OCI-LY7 (cell line): ENCODE data around the gene WDR90. TPM values are rescaled to one million over a fixed set of nuclear protein-coding genes. Genes with fewer than 3 reads are reported as not detected.

ENCODE experiments used
- BruUV-seq: library from RNA; stranded (reverse); fragments of 400-500 nt; replicated peaks from 2 replicates; lab custom pipeline; 2021; lab: Mats Ljungman, UMichigan
- CTCF ChIA-PET: fragments of 300-600 bp; sonication (Branson Sonifier 250); formaldehyde crosslinking; loops from one replicate; lab custom pipeline; 2022; ENCODE audit warnings: antibody characterized with exemption; ENCODE audit not compliant: unreplicated experiment; lab: Charles Lee
- POLR2A ChIA-PET: fragments of 300-600 bp; sonication (Branson Sonifier 250); formaldehyde crosslinking; loops from one replicate; lab custom pipeline; 2022; ENCODE audit warnings: antibody characterized with exemption; lab: Charles Lee
- DNase-seq: peaks from one replicate; pipeline ENCODE4 v3.0.0-alpha.2; 2015; ENCODE audit warnings: low spot score
- H2AFZ ChIP-seq: fragments of 200-600 bp; sonication (generic), shearing (Covaris generic); 2 replicates; pipeline ENCODE4 v1.6.1; 2014; ENCODE audit warnings: mild to moderate bottlenecking, antibody characterized with exemption, low read length, moderate library complexity
- H3K27ac ChIP-seq: fragments of 200-600 bp; sonication (generic); 2 replicates; pipeline ENCODE4 v1.5.1; 2014; ENCODE audit warnings: mixed run types, low read depth, mild to moderate bottlenecking, moderate library complexity, low read length, inconsistent platforms; ENCODE audit not compliant: poor library complexity, severe bottlenecking
- H3K36me3 ChIP-seq: fragments of 200-600 bp; sonication (generic); 2 replicates; pipeline ENCODE4 v1.6.1; 2014; ENCODE audit warnings: mild to moderate bottlenecking, antibody characterized with exemption, low read length, moderate library complexity, mixed read lengths; ENCODE audit not compliant: insufficient read depth
- H3K4me1 ChIP-seq: fragments of 200-600 bp; sonication (generic); 2 replicates; pipeline ENCODE4 v1.5.1; 2014; ENCODE audit warnings: mild to moderate bottlenecking, low read length; ENCODE audit not compliant: insufficient read depth, poor library complexity, severe bottlenecking
- H3K4me2 ChIP-seq: fragments of 200-600 bp; sonication (generic); 2 replicates; pipeline ENCODE4 v1.6.1; 2014; ENCODE audit warnings: mild to moderate bottlenecking, low read length
- H3K4me3 ChIP-seq: fragments of 200-600 bp; sonication (generic); 2 replicates; pipeline ENCODE4 v1.5.1; 2014; ENCODE audit warnings: mild to moderate bottlenecking, low read depth, low read length; ENCODE audit not compliant: poor library complexity, severe bottlenecking
- H3K79me2 ChIP-seq: fragments of 200-600 bp; sonication (generic); 2 replicates; pipeline ENCODE4 v1.6.1; 2016; ENCODE audit warnings: low read depth, mild to moderate bottlenecking, low read length, moderate library complexity, mixed read lengths; ENCODE audit not compliant: insufficient read depth
- H3K9me2 ChIP-seq: fragments of 200-600 bp; sonication (generic); 2 replicates; pipeline ENCODE4 v1.6.1; 2016; ENCODE audit warnings: mild to moderate bottlenecking, low read length, mixed read lengths; ENCODE audit not compliant: insufficient read depth
- H3K9me3 ChIP-seq: fragments of 200-600 bp; sonication (generic); 2 replicates; pipeline ENCODE4 v1.6.1; 2014; ENCODE audit warnings: mild to moderate bottlenecking, mixed run types, low read length, mixed read lengths
- H4K20me1 ChIP-seq: fragments of 200-600 bp; sonication (generic); 2 replicates; pipeline ENCODE4 v1.6.1; 2014; ENCODE audit warnings: mild to moderate bottlenecking, antibody characterized with exemption, low read length, moderate library complexity, mixed read lengths; ENCODE audit not compliant: insufficient read depth
- EZH2phosphoT487 ChIP-seq: fragments of 200-600 bp; sonication (generic); IDR thresholded peaks from 2 replicates; pipeline ENCODE4 v1.6.1; 2018; ENCODE audit warnings: low read depth, borderline replicate concordance, mild to moderate bottlenecking, mixed run types, antibody characterized with exemption, low read length, moderate library complexity, mixed read lengths
- intact Hi-C: fragments of 100-400 bp; cut with micrococcal nuclease; formaldehyde crosslinking; loops from one replicate; pipeline ENCODE4 v1.10.0; 2022; ENCODE audit not compliant: unreplicated experiment
- total RNA-seq, 2 experiments: library from RNA; depleted of rRNA in 1 of 2; stranded (reverse); fragments of >200 nt in 1 of 2; shearing (Covaris generic) in 1 of 2; gene quantifications; 2 replicates each; pipeline ENCODE4 v1.2.3, GENCODE V29; 2014 to 2022
- TF ChIP-seq, protein P1 (sequence below): fragments of 200-600 bp; sonication (generic); conservative IDR thresholded peaks from 2 replicates; pipeline ENCODE4 v1.5.1; 2014; ENCODE audit warnings: mild to moderate bottlenecking, antibody characterized with exemption, low read length, moderate library complexity, mixed read lengths

The WDR90 gene
- total RNA-seq, 2 experiments from 2014 or later, result 110 to 153 TPM

DNA sequence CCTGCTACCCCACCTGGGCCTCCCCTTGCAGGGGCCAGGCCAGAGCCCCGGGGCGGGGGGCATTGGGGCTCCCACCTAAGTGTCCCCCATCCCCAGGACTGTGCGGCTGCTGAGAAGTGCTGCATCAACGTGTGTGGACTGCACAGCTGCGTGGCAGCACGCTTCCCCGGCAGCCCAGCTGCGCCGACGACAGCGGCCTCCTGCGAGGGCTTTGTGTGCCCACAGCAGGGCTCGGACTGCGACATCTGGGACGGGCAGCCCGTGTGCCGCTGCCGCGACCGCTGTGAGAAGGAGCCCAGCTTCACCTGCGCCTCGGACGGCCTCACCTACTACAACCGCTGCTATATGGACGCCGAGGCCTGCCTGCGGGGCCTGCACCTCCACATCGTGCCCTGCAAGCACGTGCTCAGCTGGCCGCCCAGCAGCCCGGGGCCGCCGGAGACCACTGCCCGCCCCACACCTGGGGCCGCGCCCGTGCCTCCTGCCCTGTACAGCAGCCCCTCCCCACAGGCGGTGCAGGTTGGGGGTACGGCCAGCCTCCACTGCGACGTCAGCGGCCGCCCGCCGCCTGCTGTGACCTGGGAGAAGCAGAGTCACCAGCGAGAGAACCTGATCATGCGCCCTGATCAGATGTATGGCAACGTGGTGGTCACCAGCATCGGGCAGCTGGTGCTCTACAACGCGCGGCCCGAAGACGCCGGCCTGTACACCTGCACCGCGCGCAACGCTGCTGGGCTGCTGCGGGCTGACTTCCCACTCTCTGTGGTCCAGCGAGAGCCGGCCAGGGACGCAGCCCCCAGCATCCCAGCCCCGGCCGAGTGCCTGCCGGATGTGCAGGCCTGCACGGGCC is 16.5 kb upstream of the WDR90 start:
- CTCF ChIA-PET, result no interaction called here
- BruUV-seq, result no TSS peak
- no peak overlapping the region for H3K4me3 ChIP-seq
- H3K27ac ChIP-seq, result no peak overlapping the region
- POLR2A ChIA-PET, result no interaction called here
- intact Hi-C loops, result no loop called here
- no peaks in the 10 kb centered on the region for H3K9me2 ChIP-seq
- no peaks in the 10 kb centered on the region for H3K9me3 ChIP-seq
- peaks cover 8% of the 10 kb centered on the region; the same call in 1 of the 2 replicates for H3K36me3 ChIP-seq
- no peak for DNase-seq
- TF ChIP-seq, protein P1, sequence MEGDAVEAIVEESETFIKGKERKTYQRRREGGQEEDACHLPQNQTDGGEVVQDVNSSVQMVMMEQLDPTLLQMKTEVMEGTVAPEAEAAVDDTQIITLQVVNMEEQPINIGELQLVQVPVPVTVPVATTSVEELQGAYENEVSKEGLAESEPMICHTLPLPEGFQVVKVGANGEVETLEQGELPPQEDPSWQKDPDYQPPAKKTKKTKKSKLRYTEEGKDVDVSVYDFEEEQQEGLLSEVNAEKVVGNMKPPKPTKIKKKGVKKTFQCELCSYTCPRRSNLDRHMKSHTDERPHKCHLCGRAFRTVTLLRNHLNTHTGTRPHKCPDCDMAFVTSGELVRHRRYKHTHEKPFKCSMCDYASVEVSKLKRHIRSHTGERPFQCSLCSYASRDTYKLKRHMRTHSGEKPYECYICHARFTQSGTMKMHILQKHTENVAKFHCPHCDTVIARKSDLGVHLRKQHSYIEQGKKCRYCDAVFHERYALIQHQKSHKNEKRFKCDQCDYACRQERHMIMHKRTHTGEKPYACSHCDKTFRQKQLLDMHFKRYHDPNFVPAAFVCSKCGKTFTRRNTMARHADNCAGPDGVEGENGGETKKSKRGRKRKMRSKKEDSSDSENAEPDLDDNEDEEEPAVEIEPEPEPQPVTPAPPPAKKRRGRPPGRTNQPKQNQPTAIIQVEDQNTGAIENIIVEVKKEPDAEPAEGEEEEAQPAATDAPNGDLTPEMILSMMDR, result no peak
- no peak for TF ChIP-seq EZH2phosphoT487
- H3K4me1 ChIP-seq, result peaks cover 13% of the 10 kb centered on the region
- H2AFZ ChIP-seq, result no peak overlapping the region
- H3K4me2 ChIP-seq, result no peak overlapping the region
- H3K79me2 ChIP-seq, result peaks cover 8% of the 10 kb centered on the region; the same call in 1 of the 2 replicates
- no peaks in the 10 kb centered on the region for H4K20me1 ChIP-seq

DNA sequence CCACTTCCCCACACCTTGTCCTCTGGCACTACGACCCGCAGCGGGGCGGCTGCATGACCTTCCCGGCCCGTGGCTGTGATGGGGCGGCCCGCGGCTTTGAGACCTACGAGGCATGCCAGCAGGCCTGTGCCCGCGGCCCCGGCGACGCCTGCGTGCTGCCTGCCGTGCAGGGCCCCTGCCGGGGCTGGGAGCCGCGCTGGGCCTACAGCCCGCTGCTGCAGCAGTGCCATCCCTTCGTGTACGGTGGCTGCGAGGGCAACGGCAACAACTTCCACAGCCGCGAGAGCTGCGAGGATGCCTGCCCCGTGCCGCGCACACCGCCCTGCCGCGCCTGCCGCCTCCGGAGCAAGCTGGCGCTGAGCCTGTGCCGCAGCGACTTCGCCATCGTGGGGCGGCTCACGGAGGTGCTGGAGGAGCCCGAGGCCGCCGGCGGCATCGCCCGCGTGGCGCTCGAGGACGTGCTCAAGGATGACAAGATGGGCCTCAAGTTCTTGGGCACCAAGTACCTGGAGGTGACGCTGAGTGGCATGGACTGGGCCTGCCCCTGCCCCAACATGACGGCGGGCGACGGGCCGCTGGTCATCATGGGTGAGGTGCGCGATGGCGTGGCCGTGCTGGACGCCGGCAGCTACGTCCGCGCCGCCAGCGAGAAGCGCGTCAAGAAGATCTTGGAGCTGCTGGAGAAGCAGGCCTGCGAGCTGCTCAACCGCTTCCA is 15.7 kb upstream of the WDR90 start:
- ChIA-PET POLR2A (no interaction called here), CTCF (no interaction called here)
- H3K4me3 ChIP-seq, result no peak overlapping the region
- peaks cover 21% of the 10 kb centered on the region for H3K4me1 ChIP-seq
- DNase-seq, result no peak
- no peak overlapping the region for H3K4me2 ChIP-seq
- BruUV-seq, result no TSS peak
- H3K36me3 ChIP-seq, result peaks cover 8% of the 10 kb centered on the region; the same call in 1 of the 2 replicates
- no peaks in the 10 kb centered on the region for H4K20me1 ChIP-seq
- no peaks in the 10 kb centered on the region for H3K9me2 ChIP-seq
- H3K27ac ChIP-seq, result no peak overlapping the region
- TF ChIP-seq EZH2phosphoT487, result no peak
- TF ChIP-seq, protein P1, result no peak
- H3K9me3 ChIP-seq, result no peaks in the 10 kb centered on the region
- intact Hi-C loops, result no loop called here
- H3K79me2 ChIP-seq, result peaks cover 8% of the 10 kb centered on the region; the same call in 1 of the 2 replicates
- H2AFZ ChIP-seq, result no peak overlapping the region
